IPS-15b (cell line): Measurements from ENCODE around the gene GLG1.

ENCODE experiments used
- H3K27me3 ChIP-seq: one replicate; pipeline ENCODE4 v1.6.1; 2013; ENCODE audit warnings: low read length; ENCODE audit not compliant: control insufficient read depth, insufficient read depth
- H3K36me3 ChIP-seq: one replicate; pipeline ENCODE4 v1.6.1; 2013; ENCODE audit warnings: low read length; ENCODE audit not compliant: control insufficient read depth, insufficient read depth
- H3K4me1 ChIP-seq: one replicate; pipeline ENCODE4 v1.6.1; 2013; ENCODE audit warnings: mild to moderate bottlenecking, low read length; ENCODE audit not compliant: control insufficient read depth, insufficient read depth
- H3K4me3 ChIP-seq: one replicate; pipeline ENCODE4 v1.5.1; 2013; ENCODE audit warnings: low read depth, low read length
- H3K9ac ChIP-seq: one replicate; pipeline ENCODE4 v1.6.1; 2013; ENCODE audit warnings: low read depth, mild to moderate bottlenecking, low read length
- H3K9me3 ChIP-seq: one replicate; pipeline ENCODE4 v1.6.1; 2013; ENCODE audit warnings: mild to moderate bottlenecking, low read length; ENCODE audit not compliant: control insufficient read depth, insufficient read depth

GLG1 gene

GRCh38 chr16:74462361-74462760 lies 144.6 kb downstream of the GLG1 start:
- H3K27me3 ChIP-seq: no peaks in the 10 kb centered on the region
- no peaks in the 10 kb centered on the region for H3K9me3 ChIP-seq
- H3K4me1 ChIP-seq: no peaks in the 10 kb centered on the region
- no peak overlapping the region for H3K4me3 ChIP-seq
- H3K9ac ChIP-seq: no peak overlapping the region
- peaks cover 18% of the 10 kb centered on the region for H3K36me3 ChIP-seq

GRCh38 chr16:74461826-74462225 lies 145.1 kb downstream of the GLG1 start:
- Histone ChIP-seq H3K4me3 (no peak overlapping the region), H3K36me3 (peaks cover 18% of the 10 kb centered on the region), H3K9me3 (no peaks in the 10 kb centered on the region), H3K27me3 (no peaks in the 10 kb centered on the region), H3K9ac (no peak overlapping the region), H3K4me1 (no peaks in the 10 kb centered on the region)

- no peak overlapping the region for H3K4me3 ChIP-seq
- no peak overlapping the region for H3K9ac ChIP-seq
- H3K4me1 ChIP-seq: no peaks in the 10 kb centered on the region
- peaks cover 23% of the 10 kb centered on the region for H3K36me3 ChIP-seq
- no peaks in the 10 kb centered on the region for H3K9me3 ChIP-seq
- H3K27me3 ChIP-seq: no peaks in the 10 kb centered on the region
Observed at GRCh38 chr16:74460542-74460941, 146.4 kb downstream of the GLG1 start.

- H3K36me3 ChIP-seq: peaks cover 39% of the 10 kb centered on the region
- no peaks in the 10 kb centered on the region for H3K4me1 ChIP-seq
- H3K9ac ChIP-seq: no peak overlapping the region
- H3K4me3 ChIP-seq: no peak overlapping the region
- no peaks in the 10 kb centered on the region for H3K9me3 ChIP-seq
- no peaks in the 10 kb centered on the region for H3K27me3 ChIP-seq
Observed at GRCh38 chr16:74456290-74456625, 150.7 kb downstream of the GLG1 start.

- Histone ChIP-seq H3K4me3 (no peak overlapping the region), H3K9me3 (no peaks in the 10 kb centered on the region), H3K36me3 (peaks cover 44% of the 10 kb centered on the region), H3K27me3 (no peaks in the 10 kb centered on the region), H3K4me1 (no peaks in the 10 kb centered on the region), H3K9ac (no peak overlapping the region)
Observed at GRCh38 chr16:74455619-74456289, 151.2 kb downstream of the GLG1 start.

GRCh38 chr16:74455213-74455612 lies 151.7 kb downstream of the GLG1 start:
- peaks cover 44% of the 10 kb centered on the region for H3K36me3 ChIP-seq
- no peak overlapping the region for H3K4me3 ChIP-seq
- no peaks in the 10 kb centered on the region for H3K4me1 ChIP-seq
- no peaks in the 10 kb centered on the region for H3K27me3 ChIP-seq
- no peaks in the 10 kb centered on the region for H3K9me3 ChIP-seq
- no peak overlapping the region for H3K9ac ChIP-seq

- Histone ChIP-seq H3K36me3 (peaks cover 42% of the 10 kb centered on the region), H3K9ac (no peak overlapping the region)
Observed at GRCh38 chr16:74451951-74452758, 154.8 kb downstream of the GLG1 start.

GRCh38 chr16:74450967-74451760 lies 155.8 kb downstream of the GLG1 start:
- Histone ChIP-seq H3K36me3 (peaks cover 40% of the 10 kb centered on the region), H3K27me3 (no peaks in the 10 kb centered on the region), H3K4me3 (no peak overlapping the region), H3K4me1 (no peaks in the 10 kb centered on the region), H3K9ac (no peak overlapping the region), H3K9me3 (no peaks in the 10 kb centered on the region)

More at GRCh38 chr16:74451951-74452758, 154.8 kb downstream of the GLG1 start:
- Histone ChIP-seq H3K4me3 (no peak overlapping the region), H3K4me1 (no peaks in the 10 kb centered on the region), H3K9me3 (no peaks in the 10 kb centered on the region), H3K27me3 (no peaks in the 10 kb centered on the region)

GRCh38 chr16:74450236-74450635 lies 156.7 kb downstream of the GLG1 start:
- Histone ChIP-seq H3K4me1 (no peaks in the 10 kb centered on the region), H3K36me3 (peaks cover 32% of the 10 kb centered on the region), H3K9ac (no peak overlapping the region), H3K27me3 (no peaks in the 10 kb centered on the region), H3K9me3 (no peaks in the 10 kb centered on the region), H3K4me3 (no peak overlapping the region)

GRCh38 chr16:74449470-74449869 lies 157.4 kb downstream of the GLG1 start:
- Histone ChIP-seq H3K4me1 (no peaks in the 10 kb centered on the region), H3K27me3 (no peaks in the 10 kb centered on the region), H3K9me3 (no peaks in the 10 kb centered on the region), H3K4me3 (no peak overlapping the region), H3K36me3 (peaks cover 27% of the 10 kb centered on the region), H3K9ac (no peak overlapping the region)

- no peak overlapping the region for H3K9ac ChIP-seq
- H3K4me1 ChIP-seq: no peaks in the 10 kb centered on the region
- H3K27me3 ChIP-seq: no peaks in the 10 kb centered on the region
Observed at GRCh38 chr16:74448990-74449389, 157.9 kb downstream of the GLG1 start.

More at GRCh38 chr16:74448990-74449389, 157.9 kb downstream of the GLG1 start:
- no peak overlapping the region for H3K4me3 ChIP-seq
- H3K9me3 ChIP-seq: no peaks in the 10 kb centered on the region
- peaks cover 27% of the 10 kb centered on the region for H3K36me3 ChIP-seq
